ENCODE measurements around the gene CAVIN4.

Gene CAVIN4

DNA sequence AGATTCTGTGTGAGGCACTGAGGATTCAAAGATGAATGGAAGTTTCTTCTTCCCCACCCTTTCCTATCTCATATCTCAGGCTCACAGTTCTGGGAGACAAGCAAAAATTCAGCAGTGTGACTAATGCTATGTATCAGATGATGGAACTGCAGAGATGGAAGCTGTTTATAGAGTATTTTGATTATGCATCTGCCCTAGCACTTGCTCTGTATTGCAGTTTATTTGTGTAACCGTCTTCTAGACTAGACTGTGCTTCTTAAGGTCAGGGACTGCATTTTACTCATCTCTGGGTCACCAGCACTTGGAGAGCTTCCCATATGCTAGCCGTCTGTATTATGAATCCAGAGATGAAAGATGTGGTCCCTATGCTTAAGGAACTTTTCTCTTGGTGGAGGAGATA lies 12.6 kb downstream of the CAVIN4 start:
- H3K4me3 ChIP-seq (ENCODE audit: insufficient read depth, low read length, poor library complexity, severe bottlenecking): no peak overlapping the region
- no peaks in the 10 kb centered on the region for H3F3A ChIP-seq (ENCODE audit: insufficient read depth)
- H3K79me2 ChIP-seq (ENCODE audit: insufficient read depth, low read length): no peaks in the 10 kb centered on the region
- H3K9me3 ChIP-seq (ENCODE audit: insufficient read depth, low read length): no peaks in the 10 kb centered on the region
- no peaks in the 10 kb centered on the region for H3K27me3 ChIP-seq (ENCODE audit: low read length)
- H3K36me3 ChIP-seq (ENCODE audit: low read length): no peaks in the 10 kb centered on the region
- no peak overlapping the region for H3K4me2 ChIP-seq (ENCODE audit: low read depth, low read length, poor library complexity, severe bottlenecking)
- TF ChIP-seq, protein P1, sequence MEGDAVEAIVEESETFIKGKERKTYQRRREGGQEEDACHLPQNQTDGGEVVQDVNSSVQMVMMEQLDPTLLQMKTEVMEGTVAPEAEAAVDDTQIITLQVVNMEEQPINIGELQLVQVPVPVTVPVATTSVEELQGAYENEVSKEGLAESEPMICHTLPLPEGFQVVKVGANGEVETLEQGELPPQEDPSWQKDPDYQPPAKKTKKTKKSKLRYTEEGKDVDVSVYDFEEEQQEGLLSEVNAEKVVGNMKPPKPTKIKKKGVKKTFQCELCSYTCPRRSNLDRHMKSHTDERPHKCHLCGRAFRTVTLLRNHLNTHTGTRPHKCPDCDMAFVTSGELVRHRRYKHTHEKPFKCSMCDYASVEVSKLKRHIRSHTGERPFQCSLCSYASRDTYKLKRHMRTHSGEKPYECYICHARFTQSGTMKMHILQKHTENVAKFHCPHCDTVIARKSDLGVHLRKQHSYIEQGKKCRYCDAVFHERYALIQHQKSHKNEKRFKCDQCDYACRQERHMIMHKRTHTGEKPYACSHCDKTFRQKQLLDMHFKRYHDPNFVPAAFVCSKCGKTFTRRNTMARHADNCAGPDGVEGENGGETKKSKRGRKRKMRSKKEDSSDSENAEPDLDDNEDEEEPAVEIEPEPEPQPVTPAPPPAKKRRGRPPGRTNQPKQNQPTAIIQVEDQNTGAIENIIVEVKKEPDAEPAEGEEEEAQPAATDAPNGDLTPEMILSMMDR (IDR thresholded peaks at IDR 0.05; ENCODE audit: insufficient read depth, low read length, poor library complexity, severe bottlenecking): no peak
- no peak for TF ChIP-seq EZH2phosphoT487 (conservative IDR thresholded peaks at IDR 0.05; ENCODE audit: low read length)
- no peaks in the 10 kb centered on the region for H4K20me1 ChIP-seq (ENCODE audit: low read depth, low read length)
- H3K9ac ChIP-seq (ENCODE audit: low read length): no peak overlapping the region
- no peaks in the 10 kb centered on the region for H3K9me2 ChIP-seq (replicated peaks; ENCODE audit: insufficient read depth, low read length)
- no peak overlapping the region for H2AFZ ChIP-seq (ENCODE audit: low read depth, low read length, severe bottlenecking)
- H3K27ac ChIP-seq (ENCODE audit: low read depth, low read length): no peak overlapping the region

DNA sequence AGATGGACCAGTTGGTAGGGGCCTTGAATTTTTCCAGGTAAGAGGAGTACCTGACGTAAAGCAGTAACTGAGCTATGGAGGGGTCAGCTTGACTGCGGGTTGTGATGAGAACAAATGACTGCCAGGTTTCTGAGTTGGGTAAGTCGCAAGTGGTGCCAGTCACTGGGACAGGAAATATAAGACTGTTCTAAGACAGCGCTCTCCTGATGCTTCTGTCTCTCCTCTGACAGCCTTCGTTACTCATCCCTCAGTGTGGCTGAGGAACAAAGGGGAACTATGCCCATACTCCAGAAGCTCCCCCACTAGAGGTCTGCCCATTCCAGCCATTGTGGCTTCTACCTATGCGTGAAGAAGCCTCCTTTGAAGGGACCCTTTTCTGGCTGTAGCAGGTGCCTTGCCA lies 13.3 kb downstream of the CAVIN4 start:
- no peaks in the 10 kb centered on the region for H3K36me3 ChIP-seq (ENCODE audit: low read length)
- H2AFZ ChIP-seq (ENCODE audit: low read depth, low read length, severe bottlenecking): no peak overlapping the region
- no peaks in the 10 kb centered on the region for H3K27me3 ChIP-seq (ENCODE audit: low read length)
- H3K9me2 ChIP-seq (replicated peaks; ENCODE audit: insufficient read depth, low read length): no peaks in the 10 kb centered on the region
- no peak overlapping the region for H3K27ac ChIP-seq (ENCODE audit: low read depth, low read length)
- no peaks in the 10 kb centered on the region for H3K79me2 ChIP-seq (ENCODE audit: insufficient read depth, low read length)
- no peaks in the 10 kb centered on the region for H3F3A ChIP-seq (ENCODE audit: insufficient read depth)
- no peak overlapping the region for H3K4me2 ChIP-seq (ENCODE audit: low read depth, low read length, poor library complexity, severe bottlenecking)
- no peak overlapping the region for H3K9ac ChIP-seq (ENCODE audit: low read length)
- TF ChIP-seq, protein P1 (IDR thresholded peaks at IDR 0.05; ENCODE audit: insufficient read depth, low read length, poor library complexity, severe bottlenecking): no peak
- no peak for TF ChIP-seq EZH2phosphoT487 (conservative IDR thresholded peaks at IDR 0.05; ENCODE audit: low read length)
- no peak overlapping the region for H3K4me3 ChIP-seq (ENCODE audit: insufficient read depth, low read length, poor library complexity, severe bottlenecking)
- no peaks in the 10 kb centered on the region for H4K20me1 ChIP-seq (ENCODE audit: low read depth, low read length)
- H3K9me3 ChIP-seq (ENCODE audit: insufficient read depth, low read length): no peaks in the 10 kb centered on the region

DNA sequence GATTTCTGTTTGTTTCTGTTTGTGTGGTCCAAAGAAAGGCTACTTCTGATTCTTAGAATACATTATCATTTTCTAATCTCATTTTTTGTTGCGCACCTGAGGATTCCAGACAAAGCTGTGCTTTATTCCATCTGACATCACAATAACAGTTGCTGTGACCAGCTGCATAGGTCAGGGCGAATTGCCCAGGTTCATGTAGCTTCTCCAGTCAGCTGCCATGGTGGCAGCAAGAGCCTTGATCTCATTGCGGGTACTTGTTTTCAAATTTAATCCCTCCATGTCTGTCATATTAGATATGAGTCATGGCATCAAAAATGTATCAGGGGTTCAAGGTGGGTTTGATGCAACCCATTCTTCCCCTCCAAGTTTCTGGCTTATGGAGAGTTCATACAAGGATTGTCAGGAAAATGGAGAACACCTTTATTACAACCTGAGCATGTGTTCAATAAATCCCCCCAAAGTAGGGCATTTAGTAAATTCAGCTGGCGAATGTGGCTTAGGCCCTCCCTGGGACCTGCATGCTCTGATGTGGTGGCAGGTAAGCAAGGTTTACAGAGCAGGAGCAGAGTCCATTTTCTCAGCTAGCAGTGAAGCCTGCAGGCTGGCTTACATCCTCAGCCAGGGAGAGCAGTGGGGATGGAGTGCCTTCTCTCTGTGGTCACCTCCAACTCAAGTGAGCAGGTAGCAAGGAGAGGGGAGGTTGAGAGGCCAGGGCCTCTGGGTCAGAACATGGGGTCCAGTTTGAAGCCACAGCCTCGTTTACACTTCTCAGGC lies 13.9 kb downstream of the CAVIN4 start:
- Histone ChIP-seq H3F3A (ENCODE audit: insufficient read depth) (no peaks in the 10 kb centered on the region), H3K9me2 (replicated peaks; ENCODE audit: insufficient read depth, low read length) (no peaks in the 10 kb centered on the region), H3K9ac (ENCODE audit: low read length) (no peak overlapping the region), H3K79me2 (ENCODE audit: insufficient read depth, low read length) (no peaks in the 10 kb centered on the region), H4K20me1 (ENCODE audit: low read depth, low read length) (no peaks in the 10 kb centered on the region), H3K4me3 (ENCODE audit: insufficient read depth, low read length, poor library complexity, severe bottlenecking) (no peak overlapping the region), H3K9me3 (ENCODE audit: insufficient read depth, low read length) (no peaks in the 10 kb centered on the region), H3K27ac (ENCODE audit: low read depth, low read length) (no peak overlapping the region), H3K36me3 (ENCODE audit: low read length) (no peaks in the 10 kb centered on the region), H2AFZ (ENCODE audit: low read depth, low read length, severe bottlenecking) (no peak overlapping the region), H3K4me2 (ENCODE audit: low read depth, low read length, poor library complexity, severe bottlenecking) (no peak overlapping the region), H3K27me3 (ENCODE audit: low read length) (no peaks in the 10 kb centered on the region)
- no peak for TF ChIP-seq EZH2phosphoT487 (conservative IDR thresholded peaks at IDR 0.05; ENCODE audit: low read length)

DNA sequence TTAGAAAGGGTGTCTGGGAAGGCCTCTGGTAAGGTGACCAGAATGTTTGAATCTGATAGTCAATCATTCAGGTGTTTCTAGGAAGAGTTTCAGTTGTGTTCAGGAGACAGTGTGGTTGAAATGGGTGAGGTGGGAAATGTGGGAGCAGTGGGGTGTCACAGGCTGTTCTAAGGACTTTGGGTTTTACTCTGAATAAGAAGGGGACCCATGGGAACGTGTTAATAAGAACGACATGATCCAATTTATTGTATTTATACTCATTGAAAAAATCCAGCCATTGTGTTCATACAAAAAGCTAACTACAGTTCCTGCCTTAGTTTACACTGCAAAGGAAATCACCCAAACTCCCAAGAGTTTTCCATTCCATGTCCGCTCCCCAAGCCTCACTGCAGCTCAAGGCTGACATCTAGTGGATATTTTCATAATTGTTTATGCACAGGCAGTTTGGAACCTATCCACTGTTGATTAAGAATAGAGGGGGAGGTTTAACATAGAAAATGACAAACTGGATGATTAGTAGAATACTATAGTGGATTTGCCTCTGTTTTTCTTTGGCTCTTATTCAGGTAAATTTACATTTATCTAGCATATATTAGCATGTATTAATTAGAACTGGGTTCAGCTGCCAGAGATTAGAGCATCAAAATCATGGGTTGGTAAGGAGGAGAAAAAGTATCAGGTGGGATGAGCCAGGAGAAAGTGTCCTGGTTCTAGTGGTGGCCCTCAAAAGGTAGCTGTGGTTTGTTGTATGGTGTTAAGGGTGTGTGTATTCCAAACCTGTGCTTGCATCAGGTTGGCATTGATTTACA lies 17.7 kb downstream of the CAVIN4 start:
- H2AFZ ChIP-seq (ENCODE audit: low read depth, low read length, severe bottlenecking): no peak overlapping the region
- no peak overlapping the region for H3K9ac ChIP-seq (ENCODE audit: low read length)
- no peaks in the 10 kb centered on the region for H3K9me2 ChIP-seq (replicated peaks; ENCODE audit: insufficient read depth, low read length)
- no peaks in the 10 kb centered on the region for H3K27me3 ChIP-seq (ENCODE audit: low read length)
- no peaks in the 10 kb centered on the region for H3K79me2 ChIP-seq (ENCODE audit: insufficient read depth, low read length)
- H3K36me3 ChIP-seq (ENCODE audit: low read length): no peaks in the 10 kb centered on the region
- no peak for TF ChIP-seq EZH2phosphoT487 (conservative IDR thresholded peaks at IDR 0.05; ENCODE audit: low read length)
- TF ChIP-seq, protein P1 (IDR thresholded peaks at IDR 0.05; ENCODE audit: insufficient read depth, low read length, poor library complexity, severe bottlenecking): peak; percentile 82
- no peak overlapping the region for H3K27ac ChIP-seq (ENCODE audit: low read depth, low read length)
- H3K9me3 ChIP-seq (ENCODE audit: insufficient read depth, low read length): no peaks in the 10 kb centered on the region
- H4K20me1 ChIP-seq (ENCODE audit: low read depth, low read length): no peaks in the 10 kb centered on the region
- H3F3A ChIP-seq (ENCODE audit: insufficient read depth): no peaks in the 10 kb centered on the region
- no peak overlapping the region for H3K4me3 ChIP-seq (ENCODE audit: insufficient read depth, low read length, poor library complexity, severe bottlenecking)
- H3K4me2 ChIP-seq (ENCODE audit: low read depth, low read length, poor library complexity, severe bottlenecking): no peak overlapping the region

Data from SU-DHL-6 (cell line).